K562 (cell line): Measurements from ENCODE around the gene LZTS2. TPM values are rescaled to one million over a fixed set of nuclear protein-coding genes. Genes with fewer than 3 reads are reported as not detected.

Experiments
- KAT2B ChIP-seq: IDR thresholded peaks from one replicate; pipeline ENCODE4 v1.6.1; 2012; ENCODE audit warnings: low read depth, mild to moderate bottlenecking, control low read depth, inconsistent platforms, low read length, moderate library complexity
- NR2C2 ChIP-seq, 2 experiments: fragments of 200-800 bp in 1 of 2; sonication (Bioruptor generic) in 1 of 2; sonication (generic) in 1 of 2; formaldehyde crosslinking in 1 of 2; IDR thresholded peaks; 2 replicates each; pipeline versions ENCODE4 v1.6.1 to v1.8.0; 2016 to 2022; ENCODE audit warnings: mild to moderate bottlenecking in 1 of 2, missing compliant biosample characterization in 1 of 2, missing genetic modification characterization in 1 of 2, missing genetic modification reagents in 1 of 2
- RBM34 ChIP-seq: fragments of 200-400 bp; formaldehyde crosslinking; IDR thresholded peaks from 2 replicates; pipeline ENCODE4 v1.6.1; 2018; ENCODE audit warnings: low read length, borderline replicate concordance; ENCODE audit not compliant: insufficient read depth
- RFX5 ChIP-seq: IDR thresholded peaks from 2 replicates; pipeline ENCODE4 v1.6.1; 2011; ENCODE audit warnings: low read depth, mild to moderate bottlenecking, improper control_type of control experiment, low read length
- SETDB1 ChIP-seq: IDR thresholded peaks from one replicate; pipeline ENCODE4 v1.6.1; 2012; ENCODE audit warnings: low read length, control low read depth, inconsistent platforms
- SIN3B ChIP-seq: fragments of 450-650 bp; IDR thresholded peaks from 2 replicates; pipeline ENCODE4 v1.6.1; 2017; ENCODE audit warnings: low read depth, mild to moderate bottlenecking, moderate library complexity
- ZNF354B ChIP-seq: fragments of 250-450 bp; sonication (Bioruptor Pico); IDR thresholded peaks from 2 replicates; pipeline ENCODE4 v1.4.0; 2020
- polyA plus RNA-seq, 8 experiments: library from polyadenylated mRNA; depleted of rRNA in 4 of 8; stranded (reverse) in 5 of 8; unstranded in 3 of 8; fragments of >200 nt; fragmentation: Nextera tagmentation in 2 of 8; fragmentation: Illumina TruSeq in 1 of 8; extraction: Ambion mirVana in 2 of 8; extraction: Trizol in 1 of 8; gene quantifications; 2 replicates each; pipeline versions ENCODE4 v1.2.1 to v1.2.3, GENCODE V29; 2011 to 2014; ENCODE audit warnings: inconsistent platforms in 1 of 8, missing spikeins in 1 of 8
- total RNA-seq, 7 experiments: library from RNA; depleted of rRNA in 6 of 7; stranded (reverse); fragments of >200 nt in 6 of 7; fragmentation: Illumina TruSeq in 2 of 7; extraction: Trizol in 2 of 7; gene quantifications; 2 replicates each; pipeline versions ENCODE4 v1.2.1 to v1.2.3, GENCODE V29; 2011 to 2021; ENCODE audit warnings: low replicate concordance in 1 of 7
- TF ChIP-seq, protein P1 (sequence below), 2 experiments: fragments of 450-650 bp; IDR thresholded peaks; 2 replicates each; pipeline ENCODE4 v1.6.1; 2018; ENCODE audit warnings: mild to moderate bottlenecking in 2 of 2, low read depth in 1 of 2; ENCODE audit not compliant: partially characterized antibody in 2 of 2
- TF ChIP-seq, protein P2 (sequence below): fragments of 450-650 bp; IDR thresholded peaks from 2 replicates; pipeline ENCODE4 v1.6.1; 2016; ENCODE audit warnings: mild to moderate bottlenecking, moderate library complexity

LZTS2 gene
- total and polyA plus RNA-seq, 9 of the 15 experiments (the other 6 are each of a cell fraction or from before 2014, with no cell fraction given), result 0.23 to 42.5 (median 14.7) TPM

DNA sequence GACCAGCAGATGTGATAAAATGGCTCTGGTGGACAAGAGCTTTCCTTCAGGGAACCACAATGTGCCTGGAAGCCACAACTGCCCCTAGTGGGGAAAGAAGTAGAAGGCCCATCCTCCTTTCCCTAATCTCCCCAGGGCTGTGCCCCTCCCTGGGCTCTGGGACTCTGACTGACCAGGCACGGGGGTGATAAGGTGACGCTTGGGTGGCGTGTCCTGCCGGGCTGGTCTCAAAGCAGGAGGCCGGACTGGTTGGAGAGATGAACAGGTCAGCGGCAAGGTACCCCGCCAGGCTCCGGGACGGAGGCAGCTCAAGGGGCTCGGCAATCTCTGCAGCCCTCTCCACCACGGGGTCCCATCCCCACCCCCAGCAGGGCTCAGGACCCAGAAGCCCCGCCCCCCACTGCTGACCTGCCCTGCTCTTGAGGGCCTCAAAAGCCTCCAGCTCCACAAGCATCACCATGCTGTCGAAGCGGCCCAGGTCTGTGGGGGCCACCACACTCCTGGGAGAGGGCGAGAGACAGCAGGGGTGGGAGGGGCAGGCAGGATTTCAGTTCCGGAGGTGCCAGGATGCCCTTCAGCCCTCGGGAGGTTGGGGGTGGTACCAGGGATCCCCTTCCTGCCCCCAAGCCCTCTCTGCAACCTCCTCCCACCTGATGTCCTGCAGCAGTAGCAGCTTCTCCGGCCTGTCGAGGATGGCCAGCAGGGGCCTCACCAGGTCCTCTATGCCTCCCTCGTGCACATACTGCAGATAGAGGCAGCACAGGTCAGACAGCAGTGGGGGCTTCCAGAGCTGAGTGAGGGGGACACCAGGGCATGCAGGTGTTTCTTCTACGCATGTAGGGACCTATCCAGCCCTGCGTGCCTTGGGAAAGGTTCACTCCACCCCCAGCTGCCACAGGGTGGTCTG lies 12.2 kb downstream of the LZTS2 start (continued):
- TF ChIP-seq, protein P1, sequence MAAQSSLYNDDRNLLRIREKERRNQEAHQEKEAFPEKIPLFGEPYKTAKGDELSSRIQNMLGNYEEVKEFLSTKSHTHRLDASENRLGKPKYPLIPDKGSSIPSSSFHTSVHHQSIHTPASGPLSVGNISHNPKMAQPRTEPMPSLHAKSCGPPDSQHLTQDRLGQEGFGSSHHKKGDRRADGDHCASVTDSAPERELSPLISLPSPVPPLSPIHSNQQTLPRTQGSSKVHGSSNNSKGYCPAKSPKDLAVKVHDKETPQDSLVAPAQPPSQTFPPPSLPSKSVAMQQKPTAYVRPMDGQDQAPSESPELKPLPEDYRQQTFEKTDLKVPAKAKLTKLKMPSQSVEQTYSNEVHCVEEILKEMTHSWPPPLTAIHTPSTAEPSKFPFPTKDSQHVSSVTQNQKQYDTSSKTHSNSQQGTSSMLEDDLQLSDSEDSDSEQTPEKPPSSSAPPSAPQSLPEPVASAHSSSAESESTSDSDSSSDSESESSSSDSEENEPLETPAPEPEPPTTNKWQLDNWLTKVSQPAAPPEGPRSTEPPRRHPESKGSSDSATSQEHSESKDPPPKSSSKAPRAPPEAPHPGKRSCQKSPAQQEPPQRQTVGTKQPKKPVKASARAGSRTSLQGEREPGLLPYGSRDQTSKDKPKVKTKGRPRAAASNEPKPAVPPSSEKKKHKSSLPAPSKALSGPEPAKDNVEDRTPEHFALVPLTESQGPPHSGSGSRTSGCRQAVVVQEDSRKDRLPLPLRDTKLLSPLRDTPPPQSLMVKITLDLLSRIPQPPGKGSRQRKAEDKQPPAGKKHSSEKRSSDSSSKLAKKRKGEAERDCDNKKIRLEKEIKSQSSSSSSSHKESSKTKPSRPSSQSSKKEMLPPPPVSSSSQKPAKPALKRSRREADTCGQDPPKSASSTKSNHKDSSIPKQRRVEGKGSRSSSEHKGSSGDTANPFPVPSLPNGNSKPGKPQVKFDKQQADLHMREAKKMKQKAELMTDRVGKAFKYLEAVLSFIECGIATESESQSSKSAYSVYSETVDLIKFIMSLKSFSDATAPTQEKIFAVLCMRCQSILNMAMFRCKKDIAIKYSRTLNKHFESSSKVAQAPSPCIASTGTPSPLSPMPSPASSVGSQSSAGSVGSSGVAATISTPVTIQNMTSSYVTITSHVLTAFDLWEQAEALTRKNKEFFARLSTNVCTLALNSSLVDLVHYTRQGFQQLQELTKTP (IDR thresholded peaks at IDR 0.05; ENCODE audit: low read depth in 1 of 2, partially characterized antibody in 2 of 2), result no peak
- TF ChIP-seq NR2C2 (CRISPR knock-in tag; IDR thresholded peaks at IDR 0.05), result no peak
- no peak for TF ChIP-seq NR2C2 (tag; IDR thresholded peaks at IDR 0.05)
- no peak for TF ChIP-seq ZNF354B
- TF ChIP-seq RBM34, result no peak
- no peak for TF ChIP-seq KAT2B
- no peak for TF ChIP-seq SETDB1
- TF ChIP-seq RFX5, result no peak
- no peak for TF ChIP-seq SIN3B
- TF ChIP-seq, protein P2, sequence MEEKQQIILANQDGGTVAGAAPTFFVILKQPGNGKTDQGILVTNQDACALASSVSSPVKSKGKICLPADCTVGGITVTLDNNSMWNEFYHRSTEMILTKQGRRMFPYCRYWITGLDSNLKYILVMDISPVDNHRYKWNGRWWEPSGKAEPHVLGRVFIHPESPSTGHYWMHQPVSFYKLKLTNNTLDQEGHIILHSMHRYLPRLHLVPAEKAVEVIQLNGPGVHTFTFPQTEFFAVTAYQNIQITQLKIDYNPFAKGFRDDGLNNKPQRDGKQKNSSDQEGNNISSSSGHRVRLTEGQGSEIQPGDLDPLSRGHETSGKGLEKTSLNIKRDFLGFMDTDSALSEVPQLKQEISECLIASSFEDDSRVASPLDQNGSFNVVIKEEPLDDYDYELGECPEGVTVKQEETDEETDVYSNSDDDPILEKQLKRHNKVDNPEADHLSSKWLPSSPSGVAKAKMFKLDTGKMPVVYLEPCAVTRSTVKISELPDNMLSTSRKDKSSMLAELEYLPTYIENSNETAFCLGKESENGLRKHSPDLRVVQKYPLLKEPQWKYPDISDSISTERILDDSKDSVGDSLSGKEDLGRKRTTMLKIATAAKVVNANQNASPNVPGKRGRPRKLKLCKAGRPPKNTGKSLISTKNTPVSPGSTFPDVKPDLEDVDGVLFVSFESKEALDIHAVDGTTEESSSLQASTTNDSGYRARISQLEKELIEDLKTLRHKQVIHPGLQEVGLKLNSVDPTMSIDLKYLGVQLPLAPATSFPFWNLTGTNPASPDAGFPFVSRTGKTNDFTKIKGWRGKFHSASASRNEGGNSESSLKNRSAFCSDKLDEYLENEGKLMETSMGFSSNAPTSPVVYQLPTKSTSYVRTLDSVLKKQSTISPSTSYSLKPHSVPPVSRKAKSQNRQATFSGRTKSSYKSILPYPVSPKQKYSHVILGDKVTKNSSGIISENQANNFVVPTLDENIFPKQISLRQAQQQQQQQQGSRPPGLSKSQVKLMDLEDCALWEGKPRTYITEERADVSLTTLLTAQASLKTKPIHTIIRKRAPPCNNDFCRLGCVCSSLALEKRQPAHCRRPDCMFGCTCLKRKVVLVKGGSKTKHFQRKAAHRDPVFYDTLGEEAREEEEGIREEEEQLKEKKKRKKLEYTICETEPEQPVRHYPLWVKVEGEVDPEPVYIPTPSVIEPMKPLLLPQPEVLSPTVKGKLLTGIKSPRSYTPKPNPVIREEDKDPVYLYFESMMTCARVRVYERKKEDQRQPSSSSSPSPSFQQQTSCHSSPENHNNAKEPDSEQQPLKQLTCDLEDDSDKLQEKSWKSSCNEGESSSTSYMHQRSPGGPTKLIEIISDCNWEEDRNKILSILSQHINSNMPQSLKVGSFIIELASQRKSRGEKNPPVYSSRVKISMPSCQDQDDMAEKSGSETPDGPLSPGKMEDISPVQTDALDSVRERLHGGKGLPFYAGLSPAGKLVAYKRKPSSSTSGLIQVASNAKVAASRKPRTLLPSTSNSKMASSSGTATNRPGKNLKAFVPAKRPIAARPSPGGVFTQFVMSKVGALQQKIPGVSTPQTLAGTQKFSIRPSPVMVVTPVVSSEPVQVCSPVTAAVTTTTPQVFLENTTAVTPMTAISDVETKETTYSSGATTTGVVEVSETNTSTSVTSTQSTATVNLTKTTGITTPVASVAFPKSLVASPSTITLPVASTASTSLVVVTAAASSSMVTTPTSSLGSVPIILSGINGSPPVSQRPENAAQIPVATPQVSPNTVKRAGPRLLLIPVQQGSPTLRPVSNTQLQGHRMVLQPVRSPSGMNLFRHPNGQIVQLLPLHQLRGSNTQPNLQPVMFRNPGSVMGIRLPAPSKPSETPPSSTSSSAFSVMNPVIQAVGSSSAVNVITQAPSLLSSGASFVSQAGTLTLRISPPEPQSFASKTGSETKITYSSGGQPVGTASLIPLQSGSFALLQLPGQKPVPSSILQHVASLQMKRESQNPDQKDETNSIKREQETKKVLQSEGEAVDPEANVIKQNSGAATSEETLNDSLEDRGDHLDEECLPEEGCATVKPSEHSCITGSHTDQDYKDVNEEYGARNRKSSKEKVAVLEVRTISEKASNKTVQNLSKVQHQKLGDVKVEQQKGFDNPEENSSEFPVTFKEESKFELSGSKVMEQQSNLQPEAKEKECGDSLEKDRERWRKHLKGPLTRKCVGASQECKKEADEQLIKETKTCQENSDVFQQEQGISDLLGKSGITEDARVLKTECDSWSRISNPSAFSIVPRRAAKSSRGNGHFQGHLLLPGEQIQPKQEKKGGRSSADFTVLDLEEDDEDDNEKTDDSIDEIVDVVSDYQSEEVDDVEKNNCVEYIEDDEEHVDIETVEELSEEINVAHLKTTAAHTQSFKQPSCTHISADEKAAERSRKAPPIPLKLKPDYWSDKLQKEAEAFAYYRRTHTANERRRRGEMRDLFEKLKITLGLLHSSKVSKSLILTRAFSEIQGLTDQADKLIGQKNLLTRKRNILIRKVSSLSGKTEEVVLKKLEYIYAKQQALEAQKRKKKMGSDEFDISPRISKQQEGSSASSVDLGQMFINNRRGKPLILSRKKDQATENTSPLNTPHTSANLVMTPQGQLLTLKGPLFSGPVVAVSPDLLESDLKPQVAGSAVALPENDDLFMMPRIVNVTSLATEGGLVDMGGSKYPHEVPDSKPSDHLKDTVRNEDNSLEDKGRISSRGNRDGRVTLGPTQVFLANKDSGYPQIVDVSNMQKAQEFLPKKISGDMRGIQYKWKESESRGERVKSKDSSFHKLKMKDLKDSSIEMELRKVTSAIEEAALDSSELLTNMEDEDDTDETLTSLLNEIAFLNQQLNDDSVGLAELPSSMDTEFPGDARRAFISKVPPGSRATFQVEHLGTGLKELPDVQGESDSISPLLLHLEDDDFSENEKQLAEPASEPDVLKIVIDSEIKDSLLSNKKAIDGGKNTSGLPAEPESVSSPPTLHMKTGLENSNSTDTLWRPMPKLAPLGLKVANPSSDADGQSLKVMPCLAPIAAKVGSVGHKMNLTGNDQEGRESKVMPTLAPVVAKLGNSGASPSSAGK, result no peak
